GM12892 (cell line): Measurements from ENCODE around the gene PRODH2.

Source experiments
- POLR2A ChIP-seq: IDR thresholded peaks from 2 replicates; pipeline ENCODE4 v1.6.1; 2011; ENCODE audit warnings: low read depth, low read length, control low read depth
- POLR2AphosphoS5 ChIP-seq: IDR thresholded peaks from 2 replicates; pipeline ENCODE4 v1.6.1; 2011; ENCODE audit warnings: low read depth, low read length, control low read depth
- TAF1 ChIP-seq: IDR thresholded peaks from 2 replicates; pipeline ENCODE4 v1.6.1; 2011; ENCODE audit warnings: low read depth, mild to moderate bottlenecking, control low read depth, low read length, borderline replicate concordance

DNA sequence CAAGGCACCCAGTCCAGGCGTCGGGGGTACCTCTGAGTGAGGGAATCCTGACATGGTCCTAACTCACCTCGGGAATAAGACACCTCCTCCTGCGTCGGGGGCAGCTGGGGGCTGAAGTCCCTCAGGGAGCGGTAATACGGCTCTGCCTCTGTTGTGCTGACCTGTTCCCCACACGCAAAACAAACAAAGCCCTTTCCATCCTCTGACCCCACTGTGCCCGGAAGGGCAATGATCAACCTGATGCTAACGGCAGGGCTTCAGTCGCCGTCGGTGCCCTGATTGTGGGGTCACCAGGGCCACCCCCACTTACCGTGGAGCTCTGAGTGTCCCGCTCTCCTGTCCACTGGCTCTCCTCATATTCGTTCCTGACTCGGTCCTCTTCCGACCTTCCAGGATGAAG, 18.3 kb upstream of the PRODH2 start:
- TF ChIP-seq POLR2AphosphoS5 = no peak
- no peak for TF ChIP-seq POLR2A
- TF ChIP-seq TAF1 = no peak
